A549 (cell line): ENCODE data around the gene ISG15. TPM values are rescaled to one million over a fixed set of nuclear protein-coding genes. Genes with fewer than 3 reads are reported as not detected.

Experiments used
- ATAC-seq, 2 experiments: fragments of 200-7000 bp in 1 of 2; fragments of >200 bp in 1 of 2; cut with Nextera tagmentation in 1 of 2; cut with Tn5 transposase in 1 of 2; 3 replicates each; pipeline versions ENCODE4 v1.8.0 to v1.9.1; 2018 to 2020; ENCODE audit warnings: mild to moderate bottlenecking in 1 of 2, moderate library complexity in 1 of 2
- CTCF ChIA-PET: fragments of 300-600 bp; sonication (Branson Sonifier 250); formaldehyde crosslinking; extraction: SDS; loops from one replicate; lab custom pipeline; 2021; ENCODE audit warnings: antibody characterized with exemption, inconsistent platforms; lab: Yijun Ruan, JAX
- POLR2A ChIA-PET: fragments of 350-600 bp; formaldehyde crosslinking; extraction: SDS; loops from one replicate; lab custom pipeline; 2021; ENCODE audit warnings: antibody characterized with exemption, inconsistent platforms; lab: Yijun Ruan, JAX
- DNase-seq, 2 experiments: peaks; one replicate each; pipeline versions ENCODE4 v3.0.0 to v3.0.0-alpha.2; 2011 to 2016; ENCODE audit warnings: low read depth in 1 of 2, low spot score in 1 of 2
- FAIRE-seq: peaks from 2 replicates; lab custom pipeline; 2011; peaks lifted over from hg19 to GRCh38; lab: Jason Lieb, UNC
- H3K27ac ChIP-seq, 2 experiments: fragments of >200 bp; sonication (Bioruptor Twin); formaldehyde crosslinking; 3 replicates each; pipeline ENCODE4 v1.5.1; 2016 to 2017
- H3K4me1 ChIP-seq: fragments of >200 bp; sonication (Bioruptor Twin); formaldehyde crosslinking; 3 replicates; pipeline ENCODE4 v1.6.1; 2016
- H3K4me2 ChIP-seq: fragments of >200 bp; sonication (Bioruptor Twin); formaldehyde crosslinking; 3 replicates; pipeline ENCODE4 v1.6.1; 2016
- H3K4me3 ChIP-seq: fragments of >200 bp; sonication (Bioruptor Twin); formaldehyde crosslinking; 3 replicates; pipeline ENCODE4 v1.5.1; 2016
- H3K9me3 ChIP-seq: fragments of >200 bp; sonication (Bioruptor Twin); formaldehyde crosslinking; 3 replicates; pipeline ENCODE4 v1.6.1; 2016
- BHLHE40 ChIP-seq: IDR thresholded peaks from 2 replicates; pipeline ENCODE4 v1.6.1; 2012; ENCODE audit warnings: low read depth, low read length, inconsistent platforms
- CEBPB ChIP-seq, 2 experiments: fragments of >200 bp in 1 of 2; sonication (Bioruptor Twin) in 1 of 2; formaldehyde crosslinking in 1 of 2; IDR thresholded peaks; 2 replicates each; pipeline ENCODE4 v1.6.1; 2012 to 2016
- CHD4 ChIP-seq: fragments of 200-600 bp; sonication (generic); IDR thresholded peaks from 2 replicates; pipeline ENCODE4 v1.6.1; 2016; ENCODE audit warnings: antibody characterized with exemption, mild to moderate bottlenecking, borderline replicate concordance
- EHF ChIP-seq: fragments of 250-450 bp; sonication (Bioruptor Pico); IDR thresholded peaks from 2 replicates; pipeline ENCODE4 v1.5.0; 2020; ENCODE audit warnings: mild to moderate bottlenecking
- EP300 ChIP-seq, 2 experiments: fragments of >200 bp; sonication (Bioruptor Twin); formaldehyde crosslinking; IDR thresholded peaks; 2 replicates in 1 of 2; 3 replicates in 1 of 2; pipeline ENCODE4 v1.6.1; 2016 to 2017
- ESRRA ChIP-seq: fragments of 150-350 bp; IDR thresholded peaks from 2 replicates; pipeline ENCODE4 v1.6.1; 2014; ENCODE audit warnings: mild to moderate bottlenecking, low read length, borderline replicate concordance
- FOSB ChIP-seq: fragments of 250-450 bp; sonication (Bioruptor Pico); IDR thresholded peaks from 2 replicates; pipeline ENCODE4 v1.5.0; 2020; ENCODE audit warnings: mild to moderate bottlenecking, moderate library complexity
- FOSL2 ChIP-seq, 2 experiments: fragments of 450-650 bp in 1 of 2; fragments of >200 bp in 1 of 2; sonication (Bioruptor Twin) in 1 of 2; formaldehyde crosslinking; IDR thresholded peaks; 2 replicates each; pipeline versions ENCODE4 v1.5.0 to v1.6.1; 2016 to 2020; ENCODE audit warnings: mild to moderate bottlenecking in 1 of 2, moderate library complexity in 1 of 2
- HDAC2 ChIP-seq: fragments of 200-600 bp; sonication (generic); IDR thresholded peaks from 2 replicates; pipeline ENCODE4 v1.6.1; 2016
- HEYL ChIP-seq: fragments of 250-450 bp; sonication (Bioruptor Pico); IDR thresholded peaks from 2 replicates; pipeline ENCODE4 v1.8.0; 2021; ENCODE audit warnings: mild to moderate bottlenecking, moderate library complexity
- HOXA7 ChIP-seq: fragments of 250-450 bp; sonication (Bioruptor Pico); IDR thresholded peaks from 2 replicates; pipeline ENCODE4 v1.5.0; 2020; ENCODE audit warnings: mild to moderate bottlenecking, moderate library complexity
- HOXB13 ChIP-seq: fragments of 250-450 bp; sonication (Bioruptor Pico); IDR thresholded peaks from 2 replicates; pipeline ENCODE4 v1.5.0; 2020; ENCODE audit warnings: low read depth, mild to moderate bottlenecking, moderate library complexity
- HOXB5 ChIP-seq: fragments of 250-450 bp; sonication (Bioruptor Pico); IDR thresholded peaks from 2 replicates; pipeline ENCODE4 v1.5.0; 2020; ENCODE audit warnings: mild to moderate bottlenecking, moderate library complexity
- JUN ChIP-seq, 2 experiments: fragments of >200 bp; sonication (Bioruptor Twin); formaldehyde crosslinking; IDR thresholded peaks; 2 replicates in 1 of 2; 3 replicates in 1 of 2; pipeline ENCODE4 v1.6.1; 2016 to 2017
- KDM5A ChIP-seq: fragments of 200-600 bp; sonication (generic); IDR thresholded peaks from 2 replicates; pipeline ENCODE4 v1.6.1; 2016; ENCODE audit warnings: antibody characterized with exemption, mild to moderate bottlenecking
- MAZ ChIP-seq: fragments of 150-350 bp; IDR thresholded peaks from 2 replicates; pipeline ENCODE4 v1.6.1; 2014; ENCODE audit warnings: antibody characterized with exemption, low read depth, low read length, borderline replicate concordance
- NPAS2 ChIP-seq: fragments of 250-450 bp; sonication (Bioruptor Pico); IDR thresholded peaks from 2 replicates; pipeline ENCODE4 v1.8.0; 2022; ENCODE audit warnings: mild to moderate bottlenecking, moderate library complexity, borderline replicate concordance
- NR3C1 ChIP-seq: fragments of >200 bp; sonication (Bioruptor Twin); formaldehyde crosslinking; IDR thresholded peaks from 3 replicates; pipeline ENCODE4 v1.6.1; 2017
- POLR2AphosphoS2 ChIP-seq: conservative IDR thresholded peaks from 2 replicates; pipeline ENCODE4 v1.6.1; 2012; ENCODE audit warnings: low read length, improper control_type of control experiment, inconsistent platforms
- RAD21 ChIP-seq, 2 experiments: fragments of >200 bp in 1 of 2; sonication (Bioruptor Twin) in 1 of 2; formaldehyde crosslinking in 1 of 2; IDR thresholded peaks in 1 of 2; conservative IDR thresholded peaks in 1 of 2; 2 replicates in 1 of 2; 3 replicates in 1 of 2; pipeline ENCODE4 v1.6.1; 2012 to 2018; ENCODE audit warnings: inconsistent platforms in 1 of 2
- RFX5 ChIP-seq: fragments of 450-650 bp; IDR thresholded peaks from 2 replicates; pipeline ENCODE4 v1.7.1; 2014; ENCODE audit warnings: antibody characterized with exemption, mild to moderate bottlenecking, moderate library complexity
- SREBF2 ChIP-seq: fragments of 450-650 bp; IDR thresholded peaks from 2 replicates; pipeline ENCODE4 v1.6.1; 2014; ENCODE audit warnings: mild to moderate bottlenecking, moderate library complexity
- TFCP2L1 ChIP-seq: fragments of 250-450 bp; sonication (Bioruptor Pico); IDR thresholded peaks from 2 replicates; pipeline ENCODE4 v1.5.0; 2021; ENCODE audit warnings: mild to moderate bottlenecking
- TP53 ChIP-seq: fragments of 250-450 bp; sonication (Bioruptor Pico); IDR thresholded peaks from 2 replicates; pipeline ENCODE4 v1.5.0; 2021; ENCODE audit warnings: mild to moderate bottlenecking, moderate library complexity
- ZC3H11A ChIP-seq: fragments of 450-650 bp; IDR thresholded peaks from 2 replicates; pipeline ENCODE4 v1.6.1; 2014; ENCODE audit warnings: antibody characterized with exemption, mild to moderate bottlenecking
- ZNF302 ChIP-seq: fragments of 250-450 bp; sonication (Bioruptor Pico); IDR thresholded peaks from 2 replicates; pipeline ENCODE4 v1.9.0; 2021; ENCODE audit warnings: inconsistent platforms, mild to moderate bottlenecking, moderate library complexity
- ZSCAN20 ChIP-seq: fragments of 250-450 bp; sonication (Bioruptor Pico); IDR thresholded peaks from 2 replicates; pipeline ENCODE4 v1.8.0; 2022; ENCODE audit warnings: mild to moderate bottlenecking, moderate library complexity
- WGBS: methylation state at CpG from one replicate; pipeline ENCODE4 v1.1.6; 2017; ENCODE audit errors: missing lambda C conversion rate; 5-methylcytosine and 5-hydroxymethylcytosine counted together
- polyA plus RNA-seq, 4 experiments: library from polyadenylated mRNA; depleted of rRNA in 3 of 4; stranded (reverse); fragments of >200 nt; fragmentation: RNase III in 1 of 4; extraction: RNeasy Plus Mini Kit Qiagen cat#74134 plus additional on column Dnase treatment in 1 of 4; gene quantifications; 2 replicates in 3 of 4; 3 replicates in 1 of 4; pipeline ENCODE4 v1.2.3, GENCODE V29; 2011 to 2017
- TF ChIP-seq, protein P1 (sequence below): fragments of >200 bp; sonication (Bioruptor Twin); formaldehyde crosslinking; IDR thresholded peaks from 2 replicates; pipeline ENCODE4 v1.6.1; 2016
- TF ChIP-seq, protein P2 (sequence below): fragments of 250-450 bp; sonication (Bioruptor Pico); IDR thresholded peaks from 2 replicates; pipeline ENCODE4 v1.5.0; 2021; ENCODE audit warnings: mild to moderate bottlenecking, moderate library complexity, borderline replicate concordance
- TF ChIP-seq, protein P3 (sequence below): IDR thresholded peaks from 2 replicates; pipeline ENCODE4 v1.6.1; 2012; ENCODE audit warnings: low read depth, borderline replicate concordance
- TF ChIP-seq, protein P4 (sequence below): IDR thresholded peaks from 2 replicates; pipeline ENCODE4 v1.6.1; 2012

ISG15 gene
- polyA plus RNA-seq, 2 of the 4 experiments (the other 2 are of a cell fraction): 4.6 to 11.2 TPM

DNA sequence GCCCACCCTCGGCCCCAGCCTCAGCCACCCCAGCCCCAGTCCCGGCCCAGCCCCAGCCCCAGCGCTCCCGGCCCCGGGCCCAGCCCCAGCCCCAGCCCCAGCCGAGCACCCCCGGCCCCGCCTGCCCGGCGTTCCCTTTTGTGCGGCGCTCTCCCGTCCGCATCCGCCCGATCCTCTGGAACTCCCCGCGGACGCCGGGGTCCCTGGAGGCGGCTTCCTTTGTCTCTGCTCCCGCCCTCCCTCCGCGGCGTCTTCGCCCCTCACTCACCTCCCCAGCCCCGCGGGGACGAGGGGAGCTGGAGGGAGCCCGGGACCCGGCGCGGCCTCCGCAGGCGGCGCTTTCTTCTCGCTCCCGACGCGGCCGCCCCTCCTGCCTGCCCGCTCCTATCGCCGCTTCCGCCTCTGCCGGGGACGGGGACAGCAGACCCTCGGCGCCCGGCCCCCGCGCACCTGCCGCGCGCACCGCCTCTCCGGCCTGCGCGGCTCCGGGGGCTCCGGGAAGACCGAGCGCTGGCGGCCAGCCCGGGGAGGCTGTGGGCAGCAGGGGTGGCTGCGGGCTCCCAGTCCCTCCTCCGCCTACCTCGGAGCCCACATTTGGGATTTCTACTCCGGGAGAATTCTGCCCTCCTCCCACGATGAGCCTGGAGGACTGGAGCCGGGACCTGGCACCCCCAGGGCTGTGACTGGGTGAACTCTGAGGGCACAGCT lies 20.6 kb downstream of the ISG15 start:
- TF ChIP-seq TFCP2L1 (CRISPR knock-in tag) (no peak), RFX5 (no peak), ZC3H11A (no peak), ZSCAN20 (CRISPR knock-in tag) (no peak), CEBPB (IDR thresholded peaks at IDR 0.05) (no peak), HOXB13 (no peak), TP53 (CRISPR knock-in tag) (no peak), POLR2AphosphoS2 (no peak), FOSL2 (IDR thresholded peaks at IDR 0.05) (no peak), FOSL2 (CRISPR knock-in tag; IDR thresholded peaks at IDR 0.05) (no peak), FOSB (CRISPR knock-in tag) (no peak), EP300 (IDR thresholded peaks at IDR 0.05) (no peak), HOXB5 (CRISPR knock-in tag) (no peak), MAZ (no peak), EHF (CRISPR knock-in tag) (no peak), NR3C1 (no peak), KDM5A (no peak), JUN (IDR thresholded peaks at IDR 0.05) (no peak)
- TF ChIP-seq, protein P1, sequence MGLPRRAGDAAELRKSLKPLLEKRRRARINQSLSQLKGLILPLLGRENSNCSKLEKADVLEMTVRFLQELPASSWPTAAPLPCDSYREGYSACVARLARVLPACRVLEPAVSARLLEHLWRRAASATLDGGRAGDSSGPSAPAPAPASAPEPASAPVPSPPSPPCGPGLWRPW: no peak
- TF ChIP-seq, protein P2, sequence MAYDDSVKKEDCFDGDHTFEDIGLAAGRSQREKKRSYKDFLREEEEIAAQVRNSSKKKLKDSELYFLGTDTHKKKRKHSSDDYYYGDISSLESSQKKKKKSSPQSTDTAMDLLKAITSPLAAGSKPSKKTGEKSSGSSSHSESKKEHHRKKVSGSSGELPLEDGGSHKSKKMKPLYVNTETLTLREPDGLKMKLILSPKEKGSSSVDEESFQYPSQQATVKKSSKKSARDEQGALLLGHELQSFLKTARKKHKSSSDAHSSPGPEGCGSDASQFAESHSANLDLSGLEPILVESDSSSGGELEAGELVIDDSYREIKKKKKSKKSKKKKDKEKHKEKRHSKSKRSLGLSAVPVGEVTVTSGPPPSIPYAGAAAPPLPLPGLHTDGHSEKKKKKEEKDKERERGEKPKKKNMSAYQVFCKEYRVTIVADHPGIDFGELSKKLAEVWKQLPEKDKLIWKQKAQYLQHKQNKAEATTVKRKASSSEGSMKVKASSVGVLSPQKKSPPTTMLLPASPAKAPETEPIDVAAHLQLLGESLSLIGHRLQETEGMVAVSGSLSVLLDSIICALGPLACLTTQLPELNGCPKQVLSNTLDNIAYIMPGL (CRISPR knock-in tag): no peak
- TF ChIP-seq, protein P3, sequence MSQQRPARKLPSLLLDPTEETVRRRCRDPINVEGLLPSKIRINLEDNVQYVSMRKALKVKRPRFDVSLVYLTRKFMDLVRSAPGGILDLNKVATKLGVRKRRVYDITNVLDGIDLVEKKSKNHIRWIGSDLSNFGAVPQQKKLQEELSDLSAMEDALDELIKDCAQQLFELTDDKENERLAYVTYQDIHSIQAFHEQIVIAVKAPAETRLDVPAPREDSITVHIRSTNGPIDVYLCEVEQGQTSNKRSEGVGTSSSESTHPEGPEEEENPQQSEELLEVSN: no peak
- POLR2A ChIA-PET: no interaction called here
- WGBS: 97% methylated on average over 44 of the region's 71 CpGs
- FAIRE-seq: no peak
- no peak for ATAC-seq
- Histone ChIP-seq H3K9me3 (no peaks in the 10 kb centered on the region), H3K4me1 (no peaks in the 10 kb centered on the region; the same call in 2 of the 3 replicates), H3K27ac (no peak overlapping the region), H3K4me3 (no peak overlapping the region), H3K4me2 (no peak overlapping the region)
- CTCF ChIA-PET: interaction anchor here (0.6 to 2.7 kb wide), 4 partner anchors 16 to 31 kb away, joined by 3 to 8 read pairs (median 4); no protein-coding TSS in a partner anchor
- no peak for DNase-seq

DNA sequence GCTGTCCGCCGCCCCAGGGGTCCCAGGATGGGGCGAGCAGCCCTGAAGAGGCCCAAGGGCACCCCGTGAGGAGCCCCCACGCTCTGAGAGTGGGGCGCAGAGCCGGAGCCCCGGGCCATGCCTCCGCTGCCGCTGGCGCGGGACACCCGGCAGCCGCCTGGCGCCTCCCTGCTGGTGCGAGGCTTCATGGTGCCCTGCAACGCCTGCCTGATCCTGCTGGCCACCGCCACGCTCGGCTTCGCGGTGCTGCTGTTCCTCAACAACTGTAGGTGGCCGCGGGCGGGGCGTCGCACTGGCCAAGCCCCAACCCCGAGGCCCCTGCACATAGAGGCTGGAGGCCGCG lies 21.1 kb downstream of the ISG15 start:
- POLR2A ChIA-PET: no interaction called here
- no peak for FAIRE-seq
- no peak for DNase-seq
- H3K4me2 ChIP-seq: no peak overlapping the region
- no peaks in the 10 kb centered on the region; the same call in 2 of the 3 replicates for H3K4me1 ChIP-seq
- no peak overlapping the region for H3K4me3 ChIP-seq
- 98% methylated on average over 15 of the region's 30 CpGs for whole genome bisulfite sequencing
- CTCF ChIA-PET: interaction anchor here (0.6 to 2.7 kb wide), 3 partner anchors 24 to 32 kb away, joined by 3 to 8 read pairs (median 5); no protein-coding TSS in a partner anchor
- ATAC-seq: no peak
- no peak overlapping the region for H3K27ac ChIP-seq
- TF ChIP-seq HOXA7: no peak
- no peaks in the 10 kb centered on the region for H3K9me3 ChIP-seq

DNA sequence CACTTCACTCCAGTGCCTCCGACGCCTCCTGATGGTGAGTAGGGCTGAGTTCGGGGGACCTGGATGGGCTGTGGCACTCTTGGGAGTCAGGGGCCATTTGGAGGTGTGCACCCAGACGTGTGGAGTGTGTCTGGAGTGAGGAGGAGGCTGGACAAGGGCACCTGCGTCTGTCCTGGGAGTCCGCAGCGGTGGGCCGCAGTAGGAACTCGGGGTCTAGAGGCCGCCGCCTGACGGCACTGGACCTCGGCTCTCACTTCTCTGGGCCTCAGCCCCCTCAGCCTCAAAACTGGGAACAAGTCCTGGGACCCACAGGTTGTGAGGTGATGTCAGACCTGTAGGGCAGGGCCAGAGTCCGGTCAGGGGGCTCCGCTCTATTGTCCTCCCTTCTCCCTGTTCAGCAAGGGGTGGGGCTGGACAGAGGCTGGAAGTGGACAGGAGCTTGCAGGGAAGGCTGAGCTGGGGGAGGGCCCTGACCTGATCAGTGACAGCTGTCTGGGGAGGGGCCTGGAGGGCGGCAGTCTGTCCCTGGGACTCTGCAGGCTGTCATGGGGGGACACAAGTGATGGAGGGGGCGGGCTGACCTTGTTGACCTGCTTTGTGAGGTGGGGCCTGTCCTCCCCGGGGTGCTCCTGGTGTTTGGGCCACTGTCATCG lies 22.1 kb downstream of the ISG15 start:
- no peak overlapping the region for H3K4me2 ChIP-seq
- ATAC-seq (no peak), DNase-seq (no peak), FAIRE-seq (no peak)
- no peaks in the 10 kb centered on the region for H3K9me3 ChIP-seq
- WGBS: 91% methylated on average over 14 of the region's 19 CpGs
- CTCF ChIA-PET: interaction anchor here (2.0 to 2.7 kb wide), 2 partner anchors 23 to 29 kb away, joined by 5 to 8 read pairs; no protein-coding TSS in a partner anchor
- H3K27ac ChIP-seq: no peak overlapping the region
- no peak overlapping the region for H3K4me3 ChIP-seq
- POLR2A ChIA-PET: no interaction called here
- H3K4me1 ChIP-seq: peaks cover 7% of the 10 kb centered on the region
- TF ChIP-seq EHF (CRISPR knock-in tag) (no peak), HEYL (CRISPR knock-in tag) (no peak), ZSCAN20 (CRISPR knock-in tag) (no peak), MAZ (no peak), SREBF2 (no peak), RAD21 (conservative IDR thresholded peaks at IDR 0.05 in 1 of 2, IDR thresholded peaks at IDR 0.05 in 1 of 2) (no peak), NPAS2 (CRISPR knock-in tag) (no peak), ZNF302 (no peak), EP300 (IDR thresholded peaks at IDR 0.05) (no peak), ESRRA (no peak), CHD4 (no peak), HDAC2 (no peak), BHLHE40 (no peak), KDM5A (no peak), FOSL2 (IDR thresholded peaks at IDR 0.05) (no peak), FOSL2 (CRISPR knock-in tag; IDR thresholded peaks at IDR 0.05) (no peak)
- TF ChIP-seq, protein P3: no peak
- TF ChIP-seq, protein P4, sequence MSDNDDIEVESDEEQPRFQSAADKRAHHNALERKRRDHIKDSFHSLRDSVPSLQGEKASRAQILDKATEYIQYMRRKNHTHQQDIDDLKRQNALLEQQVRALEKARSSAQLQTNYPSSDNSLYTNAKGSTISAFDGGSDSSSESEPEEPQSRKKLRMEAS: no peak
